Fibroblast of skin of right quadriceps (primary cell): Measurements from ENCODE around the gene CREB3L1.
A peak's percentile ranks its signal among the peaks of the same experiment; 100 is the strongest.

Source experiments
- DNase-seq: peaks from one replicate; pipeline ENCODE4 v3.0.0-alpha.2; 2013

Gene CREB3L1

DNA sequence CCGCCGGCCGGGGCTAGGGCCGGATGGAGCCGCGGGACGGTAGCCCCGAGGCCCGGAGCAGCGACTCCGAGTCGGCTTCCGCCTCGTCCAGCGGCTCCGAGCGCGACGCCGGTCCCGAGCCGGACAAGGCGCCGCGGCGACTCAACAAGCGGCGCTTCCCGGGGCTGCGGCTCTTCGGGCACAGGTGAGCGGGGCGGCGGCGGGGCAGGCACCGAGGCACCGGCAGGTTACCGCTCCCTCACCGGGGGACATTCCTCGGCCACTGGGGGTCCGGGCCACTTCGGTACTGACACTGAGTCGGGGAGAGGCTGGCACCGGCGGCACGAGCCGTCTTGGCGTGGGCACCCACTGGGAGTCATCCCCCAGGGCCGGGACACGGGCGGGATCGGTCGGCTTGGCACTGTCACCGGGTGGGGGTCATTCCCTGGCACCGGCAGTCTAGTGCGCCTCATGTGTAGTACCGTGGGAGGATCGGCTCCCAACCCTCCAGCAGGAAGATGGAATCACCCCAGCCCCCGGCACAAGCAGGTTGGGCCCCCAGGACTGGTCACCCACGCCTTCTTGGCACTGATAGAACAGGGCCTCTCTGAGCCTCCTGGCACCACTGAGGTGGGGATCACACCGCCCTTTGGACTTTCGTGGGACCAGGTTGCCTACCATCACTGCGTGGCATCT is 70.3 kb downstream of the CREB3L1 start:
- no peak for DNase-seq

DNA sequence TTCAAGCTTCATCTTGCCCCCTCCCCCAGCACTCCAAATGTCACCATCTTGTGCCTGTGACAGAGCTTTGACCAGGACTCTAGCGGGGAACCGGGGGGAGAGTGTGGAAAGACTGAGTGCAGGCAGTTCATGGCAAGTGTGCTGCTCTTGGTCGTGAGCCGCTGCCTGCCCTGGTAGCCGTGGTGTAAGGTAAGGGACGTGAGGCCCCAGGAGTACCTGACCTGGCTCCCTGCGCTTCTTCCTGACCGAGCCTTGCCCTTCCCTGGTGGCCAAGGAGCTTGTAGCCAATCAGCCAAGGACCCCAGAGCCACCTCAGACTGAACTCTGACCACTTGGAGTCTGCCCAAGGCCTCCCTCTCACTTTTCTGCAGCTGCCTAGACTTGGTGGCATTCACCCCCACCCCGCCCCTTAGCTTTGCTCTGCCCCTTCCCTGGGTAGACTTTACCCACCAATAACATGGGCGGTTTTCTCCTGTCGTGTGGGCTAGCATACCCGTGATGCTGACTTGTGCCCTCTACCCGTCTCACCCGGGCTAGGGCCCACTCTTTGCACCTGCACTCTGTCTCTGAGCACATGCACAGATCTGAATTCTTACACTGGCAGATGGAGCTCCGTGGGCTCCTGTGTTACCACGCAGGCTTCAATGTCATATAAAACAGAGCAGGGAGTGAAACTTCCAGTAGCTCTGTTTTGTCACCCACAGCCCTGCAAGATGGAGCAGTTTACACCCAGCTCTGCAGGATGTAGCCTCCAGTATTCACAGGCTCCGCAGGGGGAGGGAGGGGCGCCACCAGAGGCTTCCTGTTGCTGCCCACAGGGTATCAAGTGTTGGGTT is 71.3 kb downstream of the CREB3L1 start:
- DNase-seq = no peak

DNA sequence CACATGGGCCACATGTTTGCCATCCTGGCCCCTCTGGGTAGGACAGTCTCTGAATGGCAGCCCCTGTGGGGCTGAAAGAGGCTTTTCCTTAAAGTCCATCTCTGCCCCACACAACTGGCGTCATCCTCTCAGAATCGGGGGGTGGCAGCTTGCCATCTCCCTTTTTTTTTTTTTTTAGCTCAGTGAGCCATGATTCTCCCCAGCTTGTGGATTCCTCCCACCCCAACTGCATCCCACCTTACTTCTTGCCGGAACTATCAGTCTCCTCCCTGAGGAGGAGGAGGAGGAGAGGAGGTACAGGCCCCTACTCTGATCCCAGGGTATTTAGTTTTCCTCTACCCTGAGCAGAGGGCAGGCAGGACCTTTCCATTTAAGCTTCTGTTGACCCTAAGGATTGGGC is 73.2 kb downstream of the CREB3L1 start:
- DNase-seq = no peak

DNA sequence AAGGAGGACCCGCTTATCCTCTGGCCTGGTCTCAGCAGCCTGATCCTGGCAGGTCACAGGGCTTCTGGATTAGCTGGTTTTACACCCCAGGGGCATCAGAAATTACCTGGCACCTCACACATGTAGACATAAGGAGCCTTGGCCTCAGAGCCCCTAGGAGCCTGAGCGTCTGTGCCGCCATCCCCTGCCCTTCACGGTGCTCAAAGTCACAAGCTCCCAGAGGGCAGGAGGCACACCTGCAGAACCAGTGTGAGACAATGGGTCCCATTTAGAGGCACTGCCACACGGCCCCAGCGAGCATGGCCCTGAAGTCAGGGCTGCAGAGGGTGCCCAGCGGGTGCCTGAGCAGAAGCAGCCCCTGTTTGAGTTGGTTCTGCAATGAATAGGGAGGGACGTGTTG is 73.7 kb downstream of the CREB3L1 start:
- no peak for DNase-seq

DNA sequence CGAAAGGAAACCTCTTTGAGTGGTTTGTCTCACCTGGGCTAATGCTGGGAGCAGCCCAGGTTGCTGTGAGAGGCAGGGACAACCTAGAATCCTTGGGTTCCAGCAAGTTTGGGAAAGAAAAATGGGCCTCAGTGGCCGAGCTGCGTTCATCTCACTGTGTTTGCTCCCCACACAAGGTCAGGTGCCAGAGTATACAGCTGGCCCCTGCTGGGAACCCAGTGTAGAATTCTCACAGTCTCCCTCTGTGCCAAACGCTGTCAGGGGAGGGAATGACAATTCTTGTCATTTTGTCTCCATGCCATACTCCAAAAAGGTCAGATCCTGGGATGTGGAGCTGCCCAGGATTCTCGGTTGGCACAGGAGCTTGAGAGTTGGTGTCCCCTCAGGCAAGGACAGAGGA is 74.1 kb downstream of the CREB3L1 start:
- no peak for DNase-seq

DNA sequence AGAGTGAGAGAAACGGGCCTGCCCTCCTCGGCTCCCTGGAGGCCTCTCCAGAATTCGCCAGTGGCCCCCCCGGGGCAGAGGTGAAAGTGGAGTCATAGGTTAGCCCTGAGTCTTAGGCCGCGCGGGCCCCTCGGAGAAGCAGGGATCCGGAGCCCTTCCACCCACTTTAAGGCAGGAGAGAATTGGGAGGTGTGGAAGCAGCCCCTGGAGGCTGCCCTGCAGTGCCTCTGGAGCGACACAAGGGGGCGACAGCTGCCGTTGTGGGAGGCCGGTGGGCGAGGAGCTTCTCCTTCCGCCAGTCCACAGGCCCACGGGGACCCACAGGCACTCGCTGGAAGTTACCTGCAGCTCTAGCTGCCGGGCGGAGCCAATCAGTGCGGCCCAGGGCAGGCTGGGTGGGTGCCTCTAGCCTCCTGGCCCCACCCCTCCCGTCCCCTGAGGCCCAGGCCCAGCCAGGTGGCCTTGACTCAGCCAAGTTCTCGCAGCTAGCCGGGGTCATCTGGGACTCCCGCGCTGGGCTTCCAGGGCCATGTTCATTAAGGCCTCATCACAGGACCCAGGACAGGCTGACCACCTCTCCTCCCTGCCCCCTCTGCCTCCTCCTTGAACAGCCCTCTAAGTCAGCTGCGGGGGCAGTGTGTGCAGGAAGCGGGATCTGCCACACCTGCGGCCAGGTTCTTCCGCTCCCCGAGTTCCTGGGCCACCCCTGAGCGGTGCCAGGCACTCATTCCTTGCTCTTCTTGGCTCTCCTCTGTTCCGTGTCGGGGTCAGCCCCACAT is 74.8 kb downstream of the CREB3L1 start:
- DNase-seq = no peak

DNA sequence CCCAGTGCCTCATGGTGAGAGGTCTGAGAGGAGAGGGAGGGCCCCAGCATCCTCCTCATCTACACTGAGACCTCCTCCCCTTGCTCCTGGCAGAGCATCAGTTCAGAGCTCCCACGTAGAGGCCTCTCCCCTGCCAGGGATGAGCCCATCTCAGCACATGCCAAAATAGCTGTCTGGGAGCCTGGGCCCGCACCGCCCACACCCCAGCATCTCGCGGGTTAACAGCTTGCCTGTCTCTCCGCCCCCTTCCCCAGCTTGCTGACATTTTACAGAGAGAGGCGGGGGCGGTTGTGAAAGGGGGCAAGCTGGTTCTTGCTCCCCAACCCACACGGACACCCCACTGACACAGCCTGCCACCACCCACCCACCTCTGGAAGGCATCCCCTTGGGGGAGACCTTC is 76.2 kb downstream of the CREB3L1 start:
- no peak for DNase-seq

DNA sequence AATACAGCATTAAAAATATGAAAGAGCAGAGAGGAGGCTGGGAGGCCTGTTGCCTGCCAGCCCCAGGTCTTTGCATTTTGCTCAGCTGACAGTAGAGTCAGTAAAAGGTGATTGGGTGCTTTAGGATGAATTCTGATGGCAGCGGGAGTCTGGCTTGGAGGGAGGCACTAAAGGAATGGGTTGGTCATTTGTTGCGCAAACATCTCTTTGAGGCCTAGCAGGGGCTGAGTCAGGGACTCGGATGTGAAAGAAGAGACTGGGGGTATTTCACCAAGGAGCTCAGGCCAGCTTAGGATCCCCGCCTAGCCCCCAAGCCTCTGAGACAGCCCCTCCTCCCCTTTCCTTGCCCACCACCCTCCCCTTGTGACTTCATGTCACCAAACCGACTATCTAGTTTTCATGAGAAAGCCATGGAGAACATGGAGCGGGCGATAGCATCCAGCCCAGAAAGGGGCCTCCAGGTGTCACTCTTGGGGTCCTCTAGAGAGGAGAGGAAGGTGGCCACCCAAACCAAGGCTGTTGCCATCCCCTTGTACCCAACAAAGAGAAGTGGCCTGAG is 79.5 kb downstream of the CREB3L1 start:
- DNase-seq = peak; percentile 69

DNA sequence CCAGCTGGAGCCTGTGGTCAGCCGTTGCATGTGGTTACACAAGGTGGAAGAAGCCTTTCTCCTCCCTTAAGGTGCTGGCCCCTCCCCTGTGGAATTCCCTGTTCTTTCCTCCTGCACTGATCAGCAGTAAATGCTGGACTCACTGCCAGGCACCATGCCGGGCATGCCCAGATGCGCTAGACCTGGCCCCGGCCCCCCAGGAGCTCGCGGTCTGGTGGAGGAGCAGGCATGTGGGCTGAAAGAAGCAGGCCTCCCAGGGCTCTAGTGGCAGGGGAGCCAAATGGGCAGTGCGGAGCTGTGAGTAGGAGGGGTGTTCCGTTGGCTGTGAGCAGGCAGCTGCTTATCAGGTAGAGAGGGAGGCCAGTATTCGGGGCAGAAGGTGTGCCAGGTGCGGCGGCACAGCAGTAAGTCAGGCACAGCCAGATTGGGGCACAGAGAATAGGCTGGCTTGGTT is 80.0 kb downstream of the CREB3L1 start:
- DNase-seq = no peak

DNA sequence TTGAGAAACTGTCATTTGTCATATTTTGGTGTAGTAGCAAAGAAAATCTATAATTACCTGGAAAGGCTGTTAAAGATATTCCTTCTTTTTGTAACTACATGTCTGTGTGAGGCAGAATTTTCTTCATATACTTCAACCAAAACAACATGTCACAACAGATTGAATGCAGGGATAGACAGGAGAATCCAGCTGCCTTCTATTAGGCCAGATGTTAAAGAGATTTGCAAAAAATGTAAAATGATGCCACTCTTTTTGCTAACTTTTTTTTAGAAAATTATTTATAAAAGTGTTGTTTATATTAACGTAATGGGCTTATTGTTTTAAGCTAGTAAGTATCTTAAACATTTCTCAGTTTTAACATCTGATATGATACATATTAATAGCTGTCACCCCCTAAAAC is 82.5 kb downstream of the CREB3L1 start:
- DNase-seq = no peak

DNA sequence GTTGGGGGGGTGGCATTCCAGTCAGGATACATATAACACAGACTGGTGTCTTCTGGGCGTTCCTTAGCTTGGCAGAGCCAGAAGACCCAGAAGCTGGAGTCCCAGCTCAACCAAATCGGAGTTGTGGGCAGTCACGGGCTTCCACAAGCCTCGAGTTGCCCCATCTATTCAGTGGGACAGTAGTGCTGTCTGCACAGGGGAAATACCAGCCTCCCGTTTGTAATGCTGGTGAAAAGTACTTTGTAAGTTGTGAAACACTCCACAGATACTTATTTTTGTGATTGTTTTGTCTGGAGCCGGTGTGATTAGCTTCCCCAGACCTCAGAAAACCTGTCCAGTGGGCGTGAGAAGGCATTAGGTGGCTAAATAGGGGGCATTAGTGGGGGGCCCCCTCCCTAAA is 83.4 kb downstream of the CREB3L1 start:
- no peak for DNase-seq

DNA sequence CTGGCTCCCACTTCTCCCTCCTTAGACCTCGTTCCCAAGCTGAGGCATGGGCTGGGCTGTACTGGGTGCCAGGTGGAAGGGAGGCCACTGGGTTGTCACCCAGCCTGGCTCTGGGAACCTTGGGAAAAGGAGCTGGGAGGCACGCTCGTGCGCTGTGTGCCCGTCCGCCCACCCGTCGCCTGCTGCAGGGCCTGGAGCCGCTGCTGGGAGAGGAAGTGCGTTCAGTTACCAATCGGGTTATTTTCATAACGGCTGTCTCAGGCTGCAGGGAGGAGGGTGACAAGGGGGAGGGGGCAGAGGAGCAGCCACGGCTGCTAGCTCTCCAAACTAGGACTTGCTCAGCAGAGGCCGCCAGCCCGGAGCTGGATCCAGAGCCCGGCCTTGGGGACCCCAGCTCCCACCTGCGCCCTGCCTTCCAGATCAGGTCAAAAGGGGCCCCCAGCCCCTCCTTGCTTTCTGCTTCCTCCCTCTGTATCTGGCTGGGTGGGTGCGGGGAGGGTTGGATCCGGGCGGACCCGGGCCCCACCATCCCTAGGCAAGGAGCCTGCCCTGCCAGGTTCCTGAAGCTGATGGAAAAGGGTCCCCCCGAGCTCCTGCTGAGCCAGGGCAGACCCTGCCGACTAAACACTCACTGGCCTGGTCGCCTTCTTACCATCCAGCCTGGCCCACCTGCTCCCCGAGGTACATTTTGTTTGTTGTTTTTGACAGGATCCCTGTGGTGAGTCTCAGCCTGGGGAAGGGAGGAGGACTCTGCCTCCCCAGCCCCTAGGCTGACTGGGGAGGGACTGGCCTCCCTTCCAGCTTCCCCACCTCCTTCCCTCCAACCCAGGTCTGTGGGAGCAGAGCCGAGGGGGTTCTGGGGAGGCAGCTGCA is 84.1 kb downstream of the CREB3L1 start:
- peak; percentile 67 for DNase-seq

DNA sequence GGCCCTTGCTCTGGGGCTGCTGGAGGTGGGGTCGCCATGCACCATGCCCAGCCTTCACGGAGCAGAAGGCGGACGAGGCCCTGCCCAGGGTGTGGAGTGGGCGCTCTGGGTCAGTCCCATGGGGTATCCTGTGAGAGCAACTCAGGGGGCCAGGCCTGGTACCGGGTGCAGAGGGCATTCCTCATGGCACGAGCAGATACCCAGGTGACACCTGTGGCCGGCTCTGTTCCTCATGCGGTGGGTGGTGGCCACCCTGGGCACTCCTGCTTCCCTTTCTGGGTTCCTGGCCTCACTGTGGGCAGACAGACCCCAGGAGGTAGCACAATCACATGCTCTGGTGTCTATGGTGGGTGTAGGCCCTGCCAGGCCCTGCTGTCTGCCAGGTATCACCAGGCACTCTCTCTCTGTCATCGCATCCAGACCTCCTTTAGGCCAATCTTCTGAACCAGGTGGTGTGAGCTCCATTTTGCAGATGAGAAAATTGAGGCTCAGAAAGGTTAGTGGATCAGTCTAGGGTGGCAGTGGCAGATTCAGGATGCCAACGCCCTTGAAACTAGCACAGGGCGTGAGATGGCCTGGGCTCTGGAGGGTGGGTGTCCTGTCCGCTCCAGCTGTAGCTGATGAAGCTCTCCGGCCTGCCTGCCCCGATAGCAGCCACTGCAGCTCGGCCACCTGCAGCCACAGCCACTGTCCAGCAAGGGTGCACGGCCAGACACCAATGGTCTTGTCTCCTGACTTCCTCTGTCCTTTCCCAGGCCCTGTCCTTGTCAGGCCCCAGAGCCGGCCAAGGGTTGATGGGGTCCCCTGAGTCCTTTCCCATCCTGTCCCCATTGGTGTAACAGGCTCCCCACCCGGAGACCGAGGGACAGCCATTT is 84.9 kb downstream of the CREB3L1 start:
- DNase-seq = no peak

DNA sequence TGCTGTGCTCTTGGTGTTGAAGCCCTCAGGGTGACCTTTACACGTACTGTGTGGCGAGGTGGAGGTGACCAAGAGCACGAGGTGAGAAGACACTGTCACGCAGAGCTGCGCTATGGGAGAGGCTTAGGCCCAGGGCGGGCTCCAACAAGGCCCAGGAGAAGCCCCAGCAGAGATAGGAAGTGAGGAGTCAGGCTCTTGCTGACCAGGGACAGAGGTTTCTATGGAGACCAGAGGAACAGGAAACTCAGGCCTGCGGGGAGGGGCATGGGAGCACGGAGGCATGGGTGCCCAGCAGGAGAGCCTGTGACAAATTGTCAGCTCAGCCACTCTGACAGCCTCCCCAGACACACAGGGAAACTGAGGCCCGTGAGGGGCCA is 85.6 kb downstream of the CREB3L1 start:
- DNase-seq = no peak

DNA sequence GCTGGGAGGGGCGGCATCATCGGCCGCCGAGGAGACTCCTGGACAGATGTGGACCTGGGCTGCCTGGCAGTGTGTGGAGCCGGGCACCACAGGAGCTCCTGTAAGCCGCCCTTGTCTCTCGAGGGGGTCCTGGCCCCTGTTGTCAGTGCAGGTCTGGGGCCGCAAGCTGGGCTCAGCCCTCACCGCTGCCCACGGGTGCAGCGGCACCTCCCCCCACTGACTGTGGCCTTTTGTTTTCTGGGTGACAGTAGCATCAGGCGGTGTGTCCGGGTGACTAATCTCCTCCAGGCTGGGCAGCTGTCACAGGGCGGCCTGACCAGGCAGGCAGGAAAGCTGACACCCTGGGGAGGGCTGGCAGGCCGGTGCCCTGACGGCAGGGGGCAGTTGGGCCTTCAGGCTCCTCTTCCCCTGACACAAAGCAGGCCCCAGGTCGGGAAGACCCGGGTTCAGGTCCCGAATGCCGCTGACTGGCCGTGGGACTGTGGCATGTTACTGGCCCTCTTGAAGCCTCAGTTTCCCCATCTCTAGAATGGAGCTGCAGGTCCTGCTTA is 86.1 kb downstream of the CREB3L1 start:
- DNase-seq = no peak

DNA sequence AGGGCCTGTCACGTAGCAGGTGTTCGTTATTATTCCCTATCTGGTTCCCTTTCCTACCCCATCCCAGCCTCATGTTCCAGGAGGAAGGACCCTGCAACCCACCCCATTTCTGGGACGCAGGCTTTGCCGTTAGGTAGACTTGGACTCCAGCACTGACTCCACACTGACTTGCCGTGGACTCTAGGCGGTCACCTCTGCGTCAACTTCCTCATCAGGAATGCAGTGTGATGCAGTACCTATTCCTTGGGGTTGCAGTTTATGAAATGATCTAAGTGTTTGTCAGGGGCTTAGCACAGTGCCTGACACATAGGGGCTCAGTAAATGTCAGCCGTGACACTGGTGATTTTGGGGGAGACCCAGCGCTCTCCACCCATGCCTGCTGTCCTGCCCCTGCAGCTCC is 86.6 kb downstream of the CREB3L1 start:
- no peak for DNase-seq

DNA sequence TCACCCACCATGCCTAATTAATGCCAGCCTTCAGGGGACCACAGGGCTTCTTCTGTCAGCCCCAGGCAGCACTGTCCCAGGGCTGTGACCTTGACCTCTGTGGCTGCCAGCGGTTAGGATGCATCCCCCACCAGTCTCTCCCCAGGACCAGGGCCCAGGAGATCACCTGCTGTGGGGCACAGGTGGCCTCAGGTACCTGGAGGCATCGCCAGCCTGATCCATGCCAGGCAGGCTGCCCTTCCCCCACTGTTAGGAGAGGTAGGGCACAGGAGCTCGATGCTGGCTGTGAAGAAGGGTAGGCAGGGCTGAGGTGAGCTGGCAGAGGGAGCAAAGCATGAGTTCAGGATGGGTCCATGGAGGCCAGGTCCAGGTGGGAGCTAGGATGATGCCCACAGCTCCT is 87.3 kb downstream of the CREB3L1 start:
- DNase-seq = no peak

DNA sequence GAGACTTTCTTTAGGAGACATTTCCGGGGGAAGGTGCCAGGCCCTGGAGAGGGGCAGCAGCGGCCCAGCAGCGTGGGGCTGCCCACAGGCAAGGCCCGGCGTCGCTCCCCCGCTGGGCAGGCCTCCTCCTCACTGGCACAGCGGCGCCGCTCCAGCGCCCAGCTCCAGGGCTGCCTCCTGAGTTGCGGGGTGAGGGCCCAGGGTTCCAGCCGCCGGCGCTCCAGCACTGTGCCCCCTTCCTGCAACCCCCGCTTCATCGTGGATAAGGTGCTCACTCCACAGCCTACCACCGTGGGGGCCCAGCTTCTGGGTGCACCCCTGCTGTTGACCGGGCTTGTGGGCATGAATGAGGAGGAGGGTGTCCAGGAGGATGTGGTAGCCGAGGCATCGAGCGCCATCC is 88.8 kb downstream of the CREB3L1 start:
- no peak for DNase-seq

DNA sequence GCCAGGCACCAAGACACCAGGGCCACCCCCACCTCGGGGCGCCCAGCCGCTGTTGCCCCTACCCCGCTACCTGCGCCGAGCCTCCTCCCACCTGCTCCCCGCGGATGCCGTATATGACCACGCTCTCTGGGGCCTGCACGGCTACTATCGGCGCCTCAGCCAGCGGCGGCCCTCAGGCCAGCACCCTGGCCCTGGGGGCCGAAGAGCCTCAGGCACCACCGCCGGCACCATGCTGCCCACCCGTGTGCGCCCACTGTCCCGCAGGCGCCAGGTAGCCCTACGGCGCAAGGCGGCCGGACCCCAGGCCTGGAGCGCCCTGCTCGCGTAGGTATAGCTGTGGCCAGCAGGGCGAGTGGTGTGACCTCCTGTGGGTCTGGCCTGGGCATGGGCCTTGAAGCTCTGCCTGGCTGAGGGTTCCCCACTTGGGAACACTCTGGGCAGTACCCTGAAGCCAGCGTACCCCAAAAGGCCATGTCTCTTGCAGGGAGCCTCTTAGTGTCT is 89.2 kb downstream of the CREB3L1 start:
- DNase-seq = no peak

DNA sequence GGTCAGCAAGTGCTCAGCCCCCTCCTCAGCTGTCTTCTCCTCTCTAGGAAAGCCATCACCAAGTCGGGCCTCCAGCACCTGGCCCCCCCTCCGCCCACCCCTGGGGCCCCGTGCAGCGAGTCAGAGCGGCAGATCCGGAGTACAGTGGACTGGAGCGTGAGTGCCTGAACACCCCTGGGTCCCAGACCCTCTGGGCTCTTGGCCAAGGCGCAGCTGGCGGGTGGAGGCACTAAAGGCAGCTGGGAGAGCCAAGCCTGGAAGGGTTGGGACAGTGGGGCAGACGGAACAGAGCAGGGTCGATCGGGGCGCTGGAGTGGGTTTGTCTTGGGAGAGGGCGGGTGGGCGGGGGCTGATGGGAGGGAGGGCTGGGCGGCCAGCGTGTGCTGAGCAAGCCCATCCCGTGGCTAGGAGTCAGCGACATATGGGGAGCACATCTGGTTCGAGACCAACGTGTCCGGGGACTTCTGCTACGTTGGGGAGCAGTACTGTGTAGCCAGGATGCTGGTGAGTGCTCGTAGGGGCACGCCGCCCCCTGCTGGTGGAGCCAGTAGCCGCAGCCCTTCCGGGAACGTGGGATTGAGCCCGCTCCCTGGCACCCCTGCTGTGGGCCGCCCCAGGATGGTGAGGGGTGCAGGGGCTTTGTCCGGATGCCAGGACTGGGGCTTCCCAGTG is 89.9 kb downstream of the CREB3L1 start:
- peak; percentile 50 for DNase-seq
